Astrocyte (in vitro differentiated cells and primary cell): ENCODE measurements around the gene GABBR1.

Experiments used
- CTCF ChIP-seq: IDR thresholded peaks from 2 replicates; pipeline ENCODE4 v1.5.1; 2011; ENCODE audit warnings: low read depth, mild to moderate bottlenecking, inconsistent platforms, low read length, moderate library complexity; ENCODE audit not compliant: insufficient read depth
- EZH2 ChIP-seq: IDR thresholded peaks from 2 replicates; pipeline ENCODE4 v1.6.1; 2012; ENCODE audit warnings: mild to moderate bottlenecking, low read length, inconsistent platforms; ENCODE audit not compliant: insufficient read depth

GRCh38 chr6:29626948-29627754, 5.8 kb downstream of the GABBR1 start:
- TF ChIP-seq CTCF (no peak), EZH2 (no peak)
